GM10266 (cell line): Measurements from ENCODE around the gene CXCR4.
"Not testable (repeated sequence)": the region's sequence is repeated elsewhere in the genome, so short reads cannot be mapped to it uniquely, and the experiment has no call there.

Experiments used
- DNase-seq: peaks from one replicate; pipeline ENCODE4 v3.0.0; 2012; ENCODE audit errors: extremely low spot score
- TF ChIP-seq, protein P1 (sequence below): IDR thresholded peaks from 2 replicates; pipeline ENCODE4 v1.5.1; 2012; ENCODE audit warnings: mild to moderate bottlenecking, low read depth; ENCODE audit not compliant: control insufficient read depth, insufficient read depth; ENCODE audit errors: missing control alignments

Gene CXCR4

DNA sequence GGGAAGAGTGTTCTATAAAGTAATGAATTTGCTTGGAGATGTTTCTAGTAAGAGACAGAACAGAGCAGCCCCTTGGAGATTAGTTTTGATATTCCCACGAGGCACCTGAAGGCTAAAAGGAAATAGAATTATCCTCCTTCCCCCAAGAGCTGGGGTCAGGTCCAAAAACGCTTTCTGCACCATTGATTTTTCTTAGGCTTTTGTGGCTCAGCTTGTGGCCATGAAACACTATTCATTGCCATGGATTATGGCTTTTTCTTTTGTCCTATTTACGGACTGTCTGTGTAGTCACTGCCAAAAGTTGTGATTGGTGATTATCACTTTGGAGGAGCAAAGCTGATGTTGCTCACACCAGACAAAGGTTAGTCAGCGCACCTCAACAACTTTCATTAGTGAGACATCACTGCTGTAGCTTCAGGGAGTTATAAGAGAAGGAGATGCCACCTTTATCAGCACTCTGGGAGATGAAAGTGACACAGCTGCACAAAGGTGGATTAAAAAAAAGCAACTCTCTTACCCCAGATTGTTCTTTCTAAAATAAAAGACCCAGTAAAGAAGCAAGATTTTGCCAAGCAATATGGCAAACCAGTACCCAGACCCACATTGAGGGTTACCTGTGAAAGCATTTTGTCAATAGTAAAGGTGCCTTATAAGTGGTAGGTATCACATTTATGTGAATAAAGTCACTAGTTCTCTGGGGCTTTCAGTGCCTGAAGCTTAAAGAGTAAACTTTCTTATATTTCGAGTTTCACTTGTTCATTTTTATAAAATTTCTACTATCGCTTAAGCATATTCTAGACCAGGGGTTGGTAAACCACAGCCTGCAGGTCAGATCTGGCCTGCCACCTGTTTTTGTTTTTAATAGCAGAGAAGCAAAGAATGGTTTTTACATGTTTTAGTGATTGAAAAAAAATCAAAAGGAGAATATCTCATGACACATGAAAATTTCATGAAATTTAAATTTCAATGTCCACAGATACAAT lies 10.6 kb downstream of the CXCR4 start:
- TF ChIP-seq, protein P1, sequence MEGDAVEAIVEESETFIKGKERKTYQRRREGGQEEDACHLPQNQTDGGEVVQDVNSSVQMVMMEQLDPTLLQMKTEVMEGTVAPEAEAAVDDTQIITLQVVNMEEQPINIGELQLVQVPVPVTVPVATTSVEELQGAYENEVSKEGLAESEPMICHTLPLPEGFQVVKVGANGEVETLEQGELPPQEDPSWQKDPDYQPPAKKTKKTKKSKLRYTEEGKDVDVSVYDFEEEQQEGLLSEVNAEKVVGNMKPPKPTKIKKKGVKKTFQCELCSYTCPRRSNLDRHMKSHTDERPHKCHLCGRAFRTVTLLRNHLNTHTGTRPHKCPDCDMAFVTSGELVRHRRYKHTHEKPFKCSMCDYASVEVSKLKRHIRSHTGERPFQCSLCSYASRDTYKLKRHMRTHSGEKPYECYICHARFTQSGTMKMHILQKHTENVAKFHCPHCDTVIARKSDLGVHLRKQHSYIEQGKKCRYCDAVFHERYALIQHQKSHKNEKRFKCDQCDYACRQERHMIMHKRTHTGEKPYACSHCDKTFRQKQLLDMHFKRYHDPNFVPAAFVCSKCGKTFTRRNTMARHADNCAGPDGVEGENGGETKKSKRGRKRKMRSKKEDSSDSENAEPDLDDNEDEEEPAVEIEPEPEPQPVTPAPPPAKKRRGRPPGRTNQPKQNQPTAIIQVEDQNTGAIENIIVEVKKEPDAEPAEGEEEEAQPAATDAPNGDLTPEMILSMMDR: no peak
- DNase-seq: no peak

GRCh38 chr2:136106505-136106904 lies 11.4 kb downstream of the CXCR4 start:
- TF ChIP-seq, protein P1: no peak
- no peak for DNase-seq

DNA sequence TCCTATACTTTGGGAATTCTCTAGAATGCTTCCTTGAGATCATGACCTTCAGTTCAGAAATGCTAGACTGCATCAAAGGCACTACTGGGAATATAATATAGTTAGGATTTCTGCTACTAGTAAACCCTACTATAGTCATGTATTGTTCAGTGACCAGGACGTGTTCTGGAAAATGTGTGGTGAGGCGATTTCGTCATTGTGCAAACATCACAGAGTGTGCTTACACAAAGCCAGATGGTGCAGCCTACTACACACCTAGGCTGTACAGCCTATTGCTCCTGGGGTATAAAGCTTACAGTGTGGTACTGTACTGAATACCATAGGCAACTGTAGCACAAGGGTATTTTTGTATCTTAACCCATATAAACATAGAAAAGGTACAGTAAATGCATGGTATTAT lies 13.0 kb downstream of the CXCR4 start:
- TF ChIP-seq, protein P1: no peak
- DNase-seq: no peak

- no peak for DNase-seq
- TF ChIP-seq, protein P1: no peak
These were observed 16.9 kb downstream of the CXCR4 start for GRCh38 chr2:136101042-136101441.

DNA sequence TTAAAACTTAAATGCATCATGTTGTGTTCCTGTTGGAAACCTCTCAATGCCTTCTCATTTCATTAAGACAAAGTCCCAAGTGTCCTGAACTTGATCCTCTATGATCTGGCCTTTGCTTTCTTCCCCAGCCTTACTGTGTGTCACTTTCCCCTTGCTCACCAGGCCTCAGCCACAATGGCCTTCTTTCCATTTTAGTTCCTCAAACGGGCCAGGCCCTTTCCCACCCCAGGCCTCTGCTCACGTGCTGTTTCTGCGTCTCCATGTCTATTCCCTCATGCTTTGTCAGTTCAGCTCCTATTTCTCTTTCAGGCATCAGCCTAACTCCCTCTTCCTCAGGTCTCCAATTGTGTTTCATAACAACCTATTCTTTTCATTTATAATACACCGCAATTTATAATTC lies 19.5 kb downstream of the CXCR4 start:
- TF ChIP-seq, protein P1: no peak
- DNase-seq: no peak

GRCh38 chr2:136093583-136093982 lies 24.4 kb downstream of the CXCR4 start:
- TF ChIP-seq, protein P1: no peak
- no peak for DNase-seq

DNA sequence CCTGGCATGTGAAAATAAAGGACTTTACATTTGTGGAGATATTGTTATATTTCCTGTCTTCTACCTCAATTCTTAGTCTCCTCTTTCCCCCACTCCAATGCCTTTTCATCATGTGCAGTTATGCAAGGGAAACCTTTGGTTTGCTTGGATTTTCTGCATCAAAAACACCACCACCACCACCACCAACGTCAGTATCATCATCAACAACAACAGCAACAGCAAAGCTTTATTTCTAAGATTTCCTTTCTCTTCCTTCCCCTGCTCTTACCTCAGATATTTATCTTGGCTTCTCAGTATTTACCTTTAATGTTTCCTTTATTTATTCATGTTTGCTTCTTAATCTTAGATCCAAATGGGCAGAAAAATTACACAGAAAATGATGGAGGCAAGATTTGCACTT lies 26.1 kb downstream of the CXCR4 start:
- TF ChIP-seq, protein P1: no peak
- DNase-seq: no peak

- DNase-seq: not testable (repeated sequence)
These were observed 30.0 kb downstream of the CXCR4 start for GRCh38 chr2:136087901-136088460.
